ENCODE data around the gene PTK7.
A peak's percentile ranks its signal among the peaks of the same experiment; 100 is the strongest.
"Not testable (repeated sequence)": the region's sequence is repeated elsewhere in the genome, so short reads cannot be mapped to it uniquely, and the experiment has no call there.

PTK7 gene

GRCh38 chr6:43077333-43077809 lies 1.3 kb downstream of the PTK7 start:
- Histone ChIP-seq H3K4me1 (ENCODE audit: control insufficient read depth in 1 of 2, insufficient read depth in 1 of 2, low read depth in 1 of 2, low read length in 1 of 2) (peaks cover 10 to 12% of the 10 kb centered on the region in 2 experiments), H3K36me3 (peaks cover 19% of the 10 kb centered on the region), H3K9me3 (no peaks in the 10 kb centered on the region), H3K4me3 (ENCODE audit: low read depth in 1 of 2, low read length in 1 of 2) (peak overlapping the region in 1 of 2 experiments; percentile 50), H3K27me3 (peaks cover 40% of the 10 kb centered on the region), H3K27ac (no peak overlapping the region)
- TF ChIP-seq CTCF (IDR thresholded peaks at IDR 0.05) = no peak

- Histone ChIP-seq H3K27ac (no peak overlapping the region), H3K4me1 (ENCODE audit: control insufficient read depth in 1 of 2, insufficient read depth in 1 of 2, low read depth in 1 of 2, low read length in 1 of 2) (peaks cover 10 to 12% of the 10 kb centered on the region in 2 experiments), H3K9me3 (no peaks in the 10 kb centered on the region), H3K4me3 (ENCODE audit: low read depth in 1 of 2, low read length in 1 of 2) (no peak overlapping the region), H3K27me3 (peaks cover 40% of the 10 kb centered on the region), H3K36me3 (peaks cover 14% of the 10 kb centered on the region)
- TF ChIP-seq CTCF (IDR thresholded peaks at IDR 0.05) = no peak
Observed at GRCh38 chr6:43077981-43078511, 1.9 kb downstream of the PTK7 start.

GRCh38 chr6:43078691-43079090 lies 2.6 kb downstream of the PTK7 start:
- peaks cover 10 to 12% of the 10 kb centered on the region in 2 experiments for H3K4me1 ChIP-seq (ENCODE audit: control insufficient read depth in 1 of 2, insufficient read depth in 1 of 2, low read depth in 1 of 2, low read length in 1 of 2)
- H3K27me3 ChIP-seq = peaks cover 40% of the 10 kb centered on the region
- no peak for TF ChIP-seq CTCF (IDR thresholded peaks at IDR 0.05)
- H3K4me3 ChIP-seq (ENCODE audit: low read depth in 1 of 2, low read length in 1 of 2) = no peak overlapping the region
- H3K36me3 ChIP-seq = peaks cover 11% of the 10 kb centered on the region
- H3K27ac ChIP-seq = no peak overlapping the region
- H3K9me3 ChIP-seq = no peaks in the 10 kb centered on the region

GRCh38 chr6:43081043-43081442 lies 4.9 kb downstream of the PTK7 start:
- H3K4me3 ChIP-seq (ENCODE audit: low read depth in 1 of 2, low read length in 1 of 2) = no peak overlapping the region
- H3K4me1 ChIP-seq (ENCODE audit: control insufficient read depth in 1 of 2, insufficient read depth in 1 of 2, low read depth in 1 of 2, low read length in 1 of 2) = peaks cover 10% of the 10 kb centered on the region in 2 experiments
- H3K27me3 ChIP-seq = peaks cover 25% of the 10 kb centered on the region
- H3K9me3 ChIP-seq = no peaks in the 10 kb centered on the region
- no peaks in the 10 kb centered on the region for H3K36me3 ChIP-seq
- no peak for TF ChIP-seq CTCF (IDR thresholded peaks at IDR 0.05)
- H3K27ac ChIP-seq = no peak overlapping the region

GRCh38 chr6:43081922-43082321 lies 5.8 kb downstream of the PTK7 start:
- H3K27ac ChIP-seq; H3K36me3 ChIP-seq; H3K4me1 ChIP-seq (ENCODE audit: control insufficient read depth in 1 of 2, insufficient read depth in 1 of 2, low read depth in 1 of 2, low read length in 1 of 2); H3K9me3 ChIP-seq; H3K4me3 ChIP-seq (ENCODE audit: low read depth in 1 of 2, low read length in 1 of 2): not testable (repeated sequence)
- H3K27me3 ChIP-seq = peaks cover 16% of the 10 kb centered on the region

GRCh38 chr6:43082806-43083655 lies 6.9 kb downstream of the PTK7 start:
- Histone ChIP-seq H3K4me1 (ENCODE audit: control insufficient read depth in 1 of 2, insufficient read depth in 1 of 2, low read depth in 1 of 2, low read length in 1 of 2) (no peaks in the 10 kb centered on the region), H3K27ac (no peak overlapping the region), H3K36me3 (no peaks in the 10 kb centered on the region), H3K27me3 (peaks cover 5% of the 10 kb centered on the region), H3K4me3 (ENCODE audit: low read depth in 1 of 2, low read length in 1 of 2) (no peak overlapping the region), H3K9me3 (no peaks in the 10 kb centered on the region)
- no peak for TF ChIP-seq CTCF (IDR thresholded peaks at IDR 0.05)

Measured in neutrophil (primary cell).